GM18520 (cell line): Measurements from ENCODE around the gene OSBPL2.

Experiments
- ATAC-seq: cut with Tn5 transposase; IDR thresholded peaks from one replicate; pipeline ENCODE4 v1.9.1; 2021; ENCODE audit not compliant: unreplicated experiment

OSBPL2 gene

DNA sequence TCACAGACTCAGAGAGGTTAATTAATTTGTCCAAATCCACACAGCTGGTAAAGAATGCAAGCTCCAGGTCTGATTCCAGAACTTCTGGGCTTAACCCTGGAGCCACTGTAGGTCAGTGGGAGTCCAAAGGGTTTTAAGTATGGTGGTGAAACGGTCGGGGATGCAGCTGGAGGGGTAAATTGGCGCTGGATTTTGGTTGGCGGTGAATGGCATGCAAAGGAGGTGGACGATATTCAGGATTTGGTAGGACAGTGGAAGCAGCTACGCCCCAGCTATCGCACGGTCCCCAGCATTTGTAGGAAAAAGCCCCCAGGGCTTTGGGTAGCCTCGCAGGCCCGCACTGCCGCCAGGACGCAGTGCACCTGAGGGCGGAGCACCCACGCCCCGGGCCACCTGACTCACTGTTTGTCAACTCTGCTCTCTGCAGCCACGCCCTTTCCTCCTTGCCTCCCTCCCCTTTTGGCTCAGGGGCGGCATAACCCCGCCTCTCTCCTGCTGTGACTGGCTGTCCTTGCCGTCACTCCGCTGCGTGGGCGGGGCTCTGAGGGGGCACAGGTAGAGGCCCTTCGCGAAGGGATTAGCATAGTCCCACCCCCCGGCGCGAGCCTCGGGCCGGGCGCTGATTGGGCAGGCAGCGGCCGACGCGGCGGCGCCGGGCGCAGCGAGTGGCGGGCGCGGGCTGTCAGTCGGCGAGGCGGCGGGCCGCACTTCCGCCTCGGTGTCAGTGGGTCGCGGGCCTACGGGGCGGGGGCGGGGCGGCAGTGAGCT, at the start of gene OSBPL2:
OSBPL2 (plus strand) TSS at position 721 of the 768 bp plus-strand sequence. CDS start 17,664 bp downstream, outside the sequence.
- peak; percentile 95 for ATAC-seq

GRCh38 chr20:62190639-62191411, 47.5 kb upstream of the OSBPL2 start:
- no peak for ATAC-seq

DNA sequence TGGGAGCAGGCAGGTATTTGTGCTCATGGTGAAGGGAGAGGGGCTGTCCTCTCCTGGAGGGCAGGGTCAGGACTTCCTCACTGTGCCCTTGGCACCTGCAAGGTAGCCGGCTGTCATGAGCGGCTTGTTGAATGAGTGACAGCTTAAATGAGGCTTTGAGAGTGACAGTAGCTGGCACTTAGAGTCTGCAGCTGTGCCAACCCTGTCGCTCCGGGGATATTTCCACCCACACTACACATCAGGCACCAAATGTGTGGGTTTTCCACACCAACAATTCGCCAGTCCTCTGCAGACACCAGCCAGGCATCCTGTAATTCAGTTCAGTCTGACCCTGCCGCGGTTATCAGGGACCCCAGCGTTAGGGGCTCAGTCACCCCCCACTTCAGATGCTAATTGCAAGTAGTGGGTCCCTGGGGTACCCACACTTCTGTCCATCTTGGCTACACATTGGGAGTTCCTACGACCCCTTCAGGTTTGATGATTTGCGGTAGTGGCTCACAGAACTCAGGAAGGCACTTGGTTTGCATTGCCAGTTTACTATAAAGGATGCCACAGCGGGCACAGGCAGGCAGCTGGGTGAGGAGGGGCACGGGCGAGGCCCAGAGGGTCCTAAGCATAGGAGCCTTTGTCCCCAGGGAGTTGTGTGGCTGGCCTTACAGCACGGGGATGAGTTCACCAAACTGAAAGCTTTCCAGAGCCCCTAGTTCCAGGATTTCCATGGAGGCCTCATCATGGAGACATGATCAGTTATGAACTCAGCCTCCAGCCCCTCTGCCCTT, 46.4 kb upstream of the OSBPL2 start:
- ATAC-seq, result no peak

GRCh38 chr20:62192635-62193034, 45.7 kb upstream of the OSBPL2 start:
- ATAC-seq, result no peak

DNA sequence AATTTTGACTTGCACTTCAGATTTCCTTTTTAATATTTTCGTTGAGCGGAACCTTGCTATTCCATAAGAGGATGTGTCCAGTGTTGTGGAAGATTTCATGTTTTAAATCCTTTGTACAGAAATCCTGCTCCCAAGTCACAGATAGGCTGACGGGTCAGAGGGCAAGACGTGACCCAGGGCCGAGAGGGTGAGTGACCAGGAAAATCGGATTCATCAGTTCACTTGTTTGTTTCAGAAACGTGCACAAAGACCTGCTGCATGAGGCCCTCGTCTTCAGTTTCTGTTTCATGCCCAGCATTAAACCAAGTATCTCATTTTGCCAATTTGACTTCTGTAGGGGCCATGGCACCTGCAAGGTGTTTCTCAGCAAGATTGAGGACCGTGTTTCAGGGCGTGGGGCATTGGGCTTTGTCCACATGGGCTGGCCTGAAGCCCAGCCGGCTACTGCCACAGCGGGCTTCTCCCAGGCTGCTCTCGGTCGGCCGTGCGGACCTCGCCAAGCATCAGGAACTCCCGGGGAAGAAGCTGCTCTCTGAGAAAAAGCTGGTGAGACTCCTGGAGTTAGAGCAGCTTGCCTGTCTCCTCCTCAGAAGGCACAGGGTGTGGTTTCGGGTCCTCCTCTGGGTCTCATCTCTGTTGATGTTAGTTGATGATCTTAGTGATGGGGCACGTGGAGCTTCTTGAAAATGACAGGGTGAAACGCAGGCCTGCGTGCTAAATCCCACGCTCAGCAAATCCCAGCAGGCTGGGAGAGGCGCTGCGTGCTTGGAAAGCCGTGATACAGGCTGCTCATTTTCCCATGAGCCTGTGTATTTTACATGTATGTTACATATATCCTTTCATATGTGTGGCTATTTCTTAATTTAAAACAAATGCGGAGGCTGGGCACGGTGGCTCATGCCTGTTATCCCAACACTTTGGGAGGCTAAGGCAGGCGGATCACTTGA, 45.0 kb upstream of the OSBPL2 start:
- no peak for ATAC-seq

DNA sequence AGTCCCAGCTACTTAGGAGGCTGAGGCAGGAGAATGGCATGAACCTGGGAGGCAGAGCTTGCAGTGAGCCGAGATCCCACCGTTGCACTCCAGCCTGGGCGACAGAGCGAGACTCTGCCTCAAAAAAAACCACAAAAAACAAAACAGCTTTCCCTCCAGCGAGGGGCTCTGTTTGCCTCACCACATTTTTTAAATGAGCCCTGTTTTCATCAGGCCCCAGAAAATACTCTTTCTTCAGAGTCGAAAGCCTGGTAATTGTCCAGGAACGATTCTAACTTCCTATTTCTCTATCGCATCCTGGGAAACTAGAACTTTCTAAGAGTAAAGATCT, 43.3 kb upstream of the OSBPL2 start:
- ATAC-seq, result no peak

GRCh38 chr20:62195736-62196135, 42.6 kb upstream of the OSBPL2 start:
- ATAC-seq, result no peak

- ATAC-seq, result no peak
Observed at GRCh38 chr20:62196286-62196685, 42.0 kb upstream of the OSBPL2 start.

GRCh38 chr20:62197311-62197710, 41.0 kb upstream of the OSBPL2 start:
- no peak for ATAC-seq

GRCh38 chr20:62197801-62198200, 40.5 kb upstream of the OSBPL2 start:
- no peak for ATAC-seq

DNA sequence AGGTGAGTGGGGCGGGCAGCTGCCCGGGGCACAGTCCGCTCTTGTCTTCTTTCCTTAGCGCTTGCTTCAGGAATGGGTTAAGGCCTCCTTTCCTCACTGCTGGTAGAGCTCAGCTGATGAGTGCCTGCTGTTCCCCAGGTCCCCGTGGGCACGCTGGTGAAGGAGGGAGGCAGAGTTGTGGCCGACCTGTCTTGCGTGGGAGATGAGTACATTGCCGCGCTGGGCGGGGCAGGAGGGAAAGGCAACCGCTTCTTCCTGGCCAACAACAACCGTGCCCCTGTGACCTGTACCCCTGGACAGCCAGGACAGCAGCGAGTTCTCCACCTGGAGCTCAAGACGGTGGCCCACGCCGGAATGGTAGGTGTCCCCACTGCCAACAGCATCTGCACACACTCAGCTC, 39.8 kb upstream of the OSBPL2 start:
- ATAC-seq, result no peak

DNA sequence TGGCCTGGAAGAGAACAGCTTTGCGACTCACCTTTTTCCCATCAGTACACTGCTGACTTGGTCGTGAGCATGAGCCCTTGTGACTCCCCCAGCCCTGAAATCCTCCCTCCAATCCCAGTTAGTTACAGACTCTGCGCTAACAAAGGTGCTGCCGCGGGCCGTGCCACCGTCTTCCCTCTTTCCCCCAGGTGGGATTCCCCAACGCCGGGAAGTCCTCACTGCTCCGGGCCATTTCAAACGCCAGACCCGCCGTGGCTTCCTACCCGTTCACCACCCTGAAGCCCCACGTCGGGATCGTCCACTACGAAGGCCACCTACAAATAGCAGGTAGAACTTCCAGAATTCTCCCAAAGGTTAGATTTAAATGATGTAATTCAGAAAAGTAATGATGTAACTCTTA, 39.4 kb upstream of the OSBPL2 start:
- ATAC-seq, result no peak

- ATAC-seq, result no peak
Observed at GRCh38 chr20:62200491-62201172, 37.7 kb upstream of the OSBPL2 start.

- no peak for ATAC-seq
Observed at GRCh38 chr20:62201173-62202082, 36.9 kb upstream of the OSBPL2 start.

GRCh38 chr20:62202083-62202395, 36.3 kb upstream of the OSBPL2 start:
- ATAC-seq, result no peak

GRCh38 chr20:62202676-62203377, 35.5 kb upstream of the OSBPL2 start:
- no peak for ATAC-seq

DNA sequence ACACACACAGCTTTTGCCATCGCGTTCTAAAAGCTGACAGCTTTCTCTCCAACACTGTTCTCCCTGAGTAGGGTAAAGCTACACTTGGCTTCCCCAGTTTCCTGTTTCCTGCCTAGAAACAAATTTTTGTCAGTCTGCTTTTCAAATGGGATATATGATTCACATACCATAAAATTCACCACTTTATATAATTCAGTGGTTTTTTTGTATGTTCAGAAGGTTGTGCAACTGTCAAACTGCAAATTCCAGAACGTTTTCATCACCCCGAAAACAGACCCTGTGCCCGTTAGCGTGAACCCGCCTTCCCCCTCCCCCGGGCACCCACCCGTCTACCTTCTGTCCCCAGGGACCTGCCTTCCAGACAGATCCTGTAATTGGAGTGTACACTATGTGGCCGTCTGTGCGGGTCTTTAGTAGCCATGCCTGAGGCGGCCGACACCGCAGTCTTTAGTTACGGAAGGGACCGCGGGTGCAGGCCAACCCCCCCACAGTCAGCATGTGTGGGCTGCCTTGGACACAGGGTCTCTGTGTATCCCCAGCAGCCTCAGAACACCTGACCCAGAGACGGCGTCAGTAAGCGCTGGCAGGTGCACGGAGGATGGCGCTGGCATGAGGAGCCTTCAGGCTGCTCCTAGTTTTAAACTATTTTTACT, 34.8 kb upstream of the OSBPL2 start:
- ATAC-seq, result no peak
